HL-60 (cell line): ENCODE data around the gene MRPL48.

Experiments
- DNase-seq, 2 experiments: peaks; one replicate each; pipeline ENCODE4 v3.0.0-alpha.2; 2010 to 2020; ENCODE audit warnings: low read depth in 1 of 2, low spot score in 1 of 2
- H3K27ac ChIP-seq: fragments of 250-450 bp; sonication (Bioruptor Pico); replicated peaks from 2 replicates; pipeline ENCODE4 v1.5.1; 2020; ENCODE audit warnings: mild to moderate bottlenecking, moderate library complexity
- H3K27me3 ChIP-seq: fragments of 250-450 bp; sonication (Bioruptor Pico); 2 replicates; pipeline ENCODE4 v1.5.1; 2021; ENCODE audit warnings: mild to moderate bottlenecking, moderate library complexity; ENCODE audit not compliant: insufficient read depth, poor library complexity, severe bottlenecking
- H3K4me3 ChIP-seq: replicated peaks from 2 replicates; pipeline ENCODE4 v1.5.1; 2011; ENCODE audit warnings: mild to moderate bottlenecking, control low read depth, low read length; ENCODE audit not compliant: insufficient read depth
- GABPA ChIP-seq: IDR thresholded peaks from 2 replicates; pipeline ENCODE4 v1.6.1; 2012; ENCODE audit warnings: low read depth
- POLR2AphosphoS5 ChIP-seq: IDR thresholded peaks from 2 replicates; pipeline ENCODE4 v1.6.1; 2012; ENCODE audit warnings: low read depth
- SPI1 ChIP-seq: IDR thresholded peaks from 2 replicates; pipeline ENCODE4 v1.6.1; 2012; ENCODE audit warnings: low read depth, mild to moderate bottlenecking, borderline replicate concordance
- TF ChIP-seq, protein P1 (sequence below): IDR thresholded peaks from one replicate; pipeline ENCODE4 v1.5.1; 2011; ENCODE audit warnings: low read length, control low read depth, inconsistent platforms; ENCODE audit not compliant: insufficient read depth
- TF ChIP-seq, protein P2 (sequence below): IDR thresholded peaks from 2 replicates; pipeline ENCODE4 v1.6.1; 2012; ENCODE audit warnings: low read depth; ENCODE audit not compliant: insufficient replicate concordance

The MRPL48 gene

DNA sequence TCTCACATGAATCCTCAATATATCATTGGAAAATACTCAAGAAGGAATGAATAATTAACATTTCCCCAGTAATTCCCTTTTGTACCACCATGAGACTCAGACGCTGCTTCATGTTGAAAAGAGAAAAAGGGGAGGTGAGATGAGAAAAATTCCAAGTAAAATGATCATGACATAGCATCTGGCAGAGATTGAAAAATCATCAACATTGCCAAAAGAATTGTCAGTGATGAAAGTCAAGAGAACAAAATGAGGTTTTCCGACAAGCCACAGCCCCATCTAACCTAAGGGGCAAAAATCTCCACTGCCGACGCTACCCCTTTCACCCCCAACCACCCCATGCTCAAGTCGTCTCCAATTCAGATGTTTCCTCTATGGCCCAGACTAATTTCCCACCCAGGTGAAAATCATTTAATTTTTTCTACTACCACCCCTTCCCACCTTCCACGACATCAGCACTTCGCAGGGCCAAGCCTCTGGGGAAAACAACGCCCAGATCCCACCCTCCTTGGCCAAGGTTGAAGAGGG, 28.0 kb upstream of the MRPL48 start:
- peak overlapping the region; percentile 83 for H3K27ac ChIP-seq
- DNase-seq: no peak
- TF ChIP-seq POLR2AphosphoS5 (no peak), GABPA (no peak), SPI1 (no peak)
- TF ChIP-seq, protein P1, sequence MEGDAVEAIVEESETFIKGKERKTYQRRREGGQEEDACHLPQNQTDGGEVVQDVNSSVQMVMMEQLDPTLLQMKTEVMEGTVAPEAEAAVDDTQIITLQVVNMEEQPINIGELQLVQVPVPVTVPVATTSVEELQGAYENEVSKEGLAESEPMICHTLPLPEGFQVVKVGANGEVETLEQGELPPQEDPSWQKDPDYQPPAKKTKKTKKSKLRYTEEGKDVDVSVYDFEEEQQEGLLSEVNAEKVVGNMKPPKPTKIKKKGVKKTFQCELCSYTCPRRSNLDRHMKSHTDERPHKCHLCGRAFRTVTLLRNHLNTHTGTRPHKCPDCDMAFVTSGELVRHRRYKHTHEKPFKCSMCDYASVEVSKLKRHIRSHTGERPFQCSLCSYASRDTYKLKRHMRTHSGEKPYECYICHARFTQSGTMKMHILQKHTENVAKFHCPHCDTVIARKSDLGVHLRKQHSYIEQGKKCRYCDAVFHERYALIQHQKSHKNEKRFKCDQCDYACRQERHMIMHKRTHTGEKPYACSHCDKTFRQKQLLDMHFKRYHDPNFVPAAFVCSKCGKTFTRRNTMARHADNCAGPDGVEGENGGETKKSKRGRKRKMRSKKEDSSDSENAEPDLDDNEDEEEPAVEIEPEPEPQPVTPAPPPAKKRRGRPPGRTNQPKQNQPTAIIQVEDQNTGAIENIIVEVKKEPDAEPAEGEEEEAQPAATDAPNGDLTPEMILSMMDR: no peak
- TF ChIP-seq, protein P2, sequence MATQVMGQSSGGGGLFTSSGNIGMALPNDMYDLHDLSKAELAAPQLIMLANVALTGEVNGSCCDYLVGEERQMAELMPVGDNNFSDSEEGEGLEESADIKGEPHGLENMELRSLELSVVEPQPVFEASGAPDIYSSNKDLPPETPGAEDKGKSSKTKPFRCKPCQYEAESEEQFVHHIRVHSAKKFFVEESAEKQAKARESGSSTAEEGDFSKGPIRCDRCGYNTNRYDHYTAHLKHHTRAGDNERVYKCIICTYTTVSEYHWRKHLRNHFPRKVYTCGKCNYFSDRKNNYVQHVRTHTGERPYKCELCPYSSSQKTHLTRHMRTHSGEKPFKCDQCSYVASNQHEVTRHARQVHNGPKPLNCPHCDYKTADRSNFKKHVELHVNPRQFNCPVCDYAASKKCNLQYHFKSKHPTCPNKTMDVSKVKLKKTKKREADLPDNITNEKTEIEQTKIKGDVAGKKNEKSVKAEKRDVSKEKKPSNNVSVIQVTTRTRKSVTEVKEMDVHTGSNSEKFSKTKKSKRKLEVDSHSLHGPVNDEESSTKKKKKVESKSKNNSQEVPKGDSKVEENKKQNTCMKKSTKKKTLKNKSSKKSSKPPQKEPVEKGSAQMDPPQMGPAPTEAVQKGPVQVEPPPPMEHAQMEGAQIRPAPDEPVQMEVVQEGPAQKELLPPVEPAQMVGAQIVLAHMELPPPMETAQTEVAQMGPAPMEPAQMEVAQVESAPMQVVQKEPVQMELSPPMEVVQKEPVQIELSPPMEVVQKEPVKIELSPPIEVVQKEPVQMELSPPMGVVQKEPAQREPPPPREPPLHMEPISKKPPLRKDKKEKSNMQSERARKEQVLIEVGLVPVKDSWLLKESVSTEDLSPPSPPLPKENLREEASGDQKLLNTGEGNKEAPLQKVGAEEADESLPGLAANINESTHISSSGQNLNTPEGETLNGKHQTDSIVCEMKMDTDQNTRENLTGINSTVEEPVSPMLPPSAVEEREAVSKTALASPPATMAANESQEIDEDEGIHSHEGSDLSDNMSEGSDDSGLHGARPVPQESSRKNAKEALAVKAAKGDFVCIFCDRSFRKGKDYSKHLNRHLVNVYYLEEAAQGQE: no peak

DNA sequence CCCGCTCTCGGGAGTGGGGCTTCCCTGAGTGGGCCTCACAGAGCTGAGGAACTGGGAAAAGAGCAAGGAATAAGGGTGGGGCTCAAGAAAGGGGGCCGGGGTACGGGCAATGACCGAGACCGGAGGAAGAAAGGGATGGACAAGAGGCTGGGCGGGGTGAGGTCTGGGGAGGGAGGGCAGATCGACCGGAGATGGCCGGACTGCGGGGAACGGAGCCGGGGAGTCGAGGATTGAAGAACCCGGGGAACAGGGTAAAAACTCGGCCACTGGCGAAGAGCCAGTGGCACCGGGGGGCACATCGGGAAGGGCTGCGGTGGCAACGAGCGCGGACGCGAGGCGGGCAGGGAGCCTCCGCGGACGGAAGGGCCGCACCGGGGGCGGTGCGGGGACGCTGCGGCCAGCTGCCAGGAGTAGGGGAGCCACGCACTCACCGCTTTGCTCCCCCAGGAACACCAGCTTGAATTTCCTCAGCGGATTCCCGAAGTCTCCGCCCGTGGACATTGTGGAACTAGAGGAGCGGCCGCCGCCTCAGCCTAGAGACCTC, 27.5 kb upstream of the MRPL48 start:
- DNase-seq: no peak
- no peaks in the 10 kb centered on the region for H3K27me3 ChIP-seq
- TF ChIP-seq GABPA (no peak), SPI1 (no peak)
- TF ChIP-seq, protein P1: no peak
- peak overlapping the region; percentile 95 for H3K4me3 ChIP-seq
- H3K27ac ChIP-seq: peak overlapping the region; percentile 83

More for the DNA sequence above, 28.0 kb upstream of the MRPL48 start:
- Histone ChIP-seq H3K27me3 (no peaks in the 10 kb centered on the region), H3K4me3 (peak overlapping the region; percentile 95)

DNA sequence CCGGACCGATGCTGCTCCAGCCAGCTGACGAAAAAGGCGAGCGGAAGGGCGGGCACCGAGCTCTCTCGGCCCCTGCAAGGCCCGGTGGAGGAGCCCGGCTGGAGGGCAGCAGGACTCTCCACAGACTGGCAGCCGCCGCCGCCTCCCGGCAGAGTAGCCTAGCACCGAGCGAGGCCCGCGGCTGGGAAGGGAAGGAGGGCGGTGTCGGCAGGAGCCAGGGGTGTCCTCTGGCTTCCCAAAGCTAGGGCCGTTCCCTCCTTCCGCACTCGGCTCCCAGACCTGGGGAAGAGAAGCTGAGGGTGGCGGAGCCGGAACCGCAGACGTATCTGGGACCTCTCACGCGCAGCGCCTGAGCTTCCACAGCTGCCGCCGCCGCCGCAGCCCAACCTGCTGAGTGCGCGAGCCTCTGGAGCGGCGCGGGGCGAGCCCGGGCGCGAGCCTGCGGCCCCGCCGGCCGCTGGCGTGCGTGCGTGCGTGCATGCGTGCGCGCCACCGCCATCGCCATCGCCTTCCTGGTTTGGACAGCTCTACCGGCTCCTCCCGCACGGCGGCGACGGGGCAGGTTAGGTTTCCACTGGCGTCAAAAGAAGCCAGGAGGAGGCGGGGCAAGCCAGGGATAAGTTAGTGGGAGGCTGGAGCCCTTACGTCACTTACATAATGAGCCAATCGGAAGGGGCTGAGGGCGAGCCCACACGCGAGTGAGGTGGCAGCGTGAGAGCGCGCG, 26.8 kb upstream of the MRPL48 start, which contains the start of gene RAB6A:
RAB6A (minus strand) TSS at position 396 of the 724 bp plus-strand sequence. CDS start 439 bp downstream, outside the sequence.
- H3K4me3 ChIP-seq: peak within 1 kb of the TSS; percentile 95
- peak; percentile 99 to 100 for DNase-seq
- H3K27ac ChIP-seq: peak within 1 kb of the TSS; percentile 83
- no peaks in the 10 kb centered on the region for H3K27me3 ChIP-seq
- TF ChIP-seq, protein P2: no peak
- TF ChIP-seq POLR2AphosphoS5: no peak
- TF ChIP-seq SPI1: no peak

DNA sequence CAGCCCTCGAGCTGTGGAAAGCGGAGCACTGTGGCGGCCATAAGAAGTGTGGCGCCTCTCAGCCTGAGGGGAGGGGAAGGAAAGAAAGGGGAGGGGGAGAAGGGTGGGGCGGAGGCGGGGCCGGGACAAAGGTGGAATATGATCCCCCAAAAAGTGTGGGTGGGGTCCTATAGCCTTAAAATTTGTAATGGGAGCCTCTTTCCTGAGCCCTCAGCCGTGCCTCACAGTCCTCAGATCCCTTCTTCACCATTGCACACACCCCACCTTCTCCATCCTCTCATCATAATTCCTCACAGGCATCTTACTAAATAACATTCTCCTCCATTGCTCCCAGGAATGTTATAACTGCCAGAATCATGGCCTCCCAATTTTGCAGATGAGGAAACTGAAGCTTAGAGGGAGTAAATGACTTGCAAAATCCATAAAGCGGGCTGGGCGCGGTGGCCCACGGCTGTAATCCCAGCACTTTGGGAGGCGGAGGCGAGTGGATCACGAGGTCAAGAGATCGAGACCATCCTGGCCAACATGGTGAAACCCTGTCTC, 26.2 kb upstream of the MRPL48 start:
- peak overlapping the region; percentile 62 for H3K27ac ChIP-seq
- peak overlapping the region; percentile 46 for H3K4me3 ChIP-seq
- peak; percentile 100 for TF ChIP-seq POLR2AphosphoS5
- TF ChIP-seq, protein P1: no peak
- DNase-seq: no peak
- H3K27me3 ChIP-seq: no peaks in the 10 kb centered on the region
